SU-DHL-6 (cell line): Measurements from ENCODE around the gene VAPA.

ENCODE experiments used
- CTCF ChIP-seq: fragments of 200-600 bp; sonication (generic); IDR thresholded peaks from one replicate; pipeline ENCODE4 v1.5.1; 2017; ENCODE audit warnings: antibody characterized with exemption, mild to moderate bottlenecking, low read length, moderate library complexity; ENCODE audit not compliant: insufficient read depth, poor library complexity, severe bottlenecking
- EZH2phosphoT487 ChIP-seq: fragments of 200-600 bp; sonication (generic), shearing (Covaris generic); conservative IDR thresholded peaks from 2 replicates; pipeline ENCODE4 v1.6.1; 2018; ENCODE audit warnings: mild to moderate bottlenecking, antibody characterized with exemption, low read length, moderate library complexity, mixed read lengths

DNA sequence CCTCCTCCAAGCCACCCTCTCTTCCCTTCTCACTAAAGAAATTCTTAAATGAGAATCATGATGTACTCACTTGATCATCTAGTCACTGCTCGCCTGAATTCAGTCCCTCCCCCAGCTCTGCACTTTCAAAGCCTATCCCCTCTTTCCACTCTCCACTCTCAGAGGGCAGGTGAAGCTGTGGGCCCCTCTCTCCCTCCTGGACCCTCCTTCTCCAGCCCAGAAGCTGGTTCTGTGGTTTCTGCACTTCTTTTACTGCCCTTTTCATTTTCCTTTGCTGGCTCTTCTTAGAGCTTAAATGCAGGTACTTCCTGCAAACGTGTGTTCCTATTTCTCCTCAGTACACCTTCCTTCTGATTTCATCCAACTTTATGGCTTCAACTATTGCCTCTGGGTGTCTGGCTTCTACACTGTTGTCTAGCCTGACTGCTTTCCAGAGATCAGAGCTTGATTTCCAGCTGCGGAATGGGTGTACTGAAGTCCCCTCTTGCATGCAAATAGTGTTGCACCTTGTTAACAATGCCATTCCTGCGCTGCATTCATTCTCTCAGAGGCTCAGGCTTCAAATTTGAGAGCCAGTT is 43.3 kb upstream of the VAPA start:
- no peak for TF ChIP-seq CTCF
- no peak for TF ChIP-seq EZH2phosphoT487
